ENCODE measurements around the gene SLC22A23.

- TF ChIP-seq CTCF (conservative IDR thresholded peaks at IDR 0.05 in 1 of 2, IDR thresholded peaks at IDR 0.05 in 1 of 2; ENCODE audit: extremely low read depth in 1 of 2, insufficient read depth in 1 of 2, low read depth in 1 of 2, low read length in 2 of 2) (no peak), EZH2 (IDR thresholded peaks at IDR 0.05; ENCODE audit: borderline replicate concordance, low read length) (no peak)
Measured at GRCh38 chr6:3328796-3329195, 128.1 kb downstream of the SLC22A23 start.

Measured in mammary epithelial cell (primary cell).